Hematopoietic multipotent progenitor cell (in vitro differentiated cells): ENCODE results near the gene ANKRD13C. TPM values are rescaled to one million over a fixed set of nuclear protein-coding genes. Genes with fewer than 3 reads are reported as not detected.
"Not testable (repeated sequence)": the region's sequence is repeated elsewhere in the genome, so short reads cannot be mapped to it uniquely, and the experiment has no call there.

Experiments used
- DNase-seq, 3 donors: peaks; one replicate each; pipeline ENCODE4 v3.0.0-alpha.2; 2011 to 2015; ENCODE audit warnings: low read depth in 2 of 3, low spot score in 2 of 3
- total RNA-seq: library from RNA; depleted of rRNA; stranded (reverse); fragments of >200 nt; gene quantifications from one replicate; pipeline ENCODE4 v1.2.3, GENCODE V29; 2012

The ANKRD13C gene
- total RNA-seq, result 17.8 TPM

DNA sequence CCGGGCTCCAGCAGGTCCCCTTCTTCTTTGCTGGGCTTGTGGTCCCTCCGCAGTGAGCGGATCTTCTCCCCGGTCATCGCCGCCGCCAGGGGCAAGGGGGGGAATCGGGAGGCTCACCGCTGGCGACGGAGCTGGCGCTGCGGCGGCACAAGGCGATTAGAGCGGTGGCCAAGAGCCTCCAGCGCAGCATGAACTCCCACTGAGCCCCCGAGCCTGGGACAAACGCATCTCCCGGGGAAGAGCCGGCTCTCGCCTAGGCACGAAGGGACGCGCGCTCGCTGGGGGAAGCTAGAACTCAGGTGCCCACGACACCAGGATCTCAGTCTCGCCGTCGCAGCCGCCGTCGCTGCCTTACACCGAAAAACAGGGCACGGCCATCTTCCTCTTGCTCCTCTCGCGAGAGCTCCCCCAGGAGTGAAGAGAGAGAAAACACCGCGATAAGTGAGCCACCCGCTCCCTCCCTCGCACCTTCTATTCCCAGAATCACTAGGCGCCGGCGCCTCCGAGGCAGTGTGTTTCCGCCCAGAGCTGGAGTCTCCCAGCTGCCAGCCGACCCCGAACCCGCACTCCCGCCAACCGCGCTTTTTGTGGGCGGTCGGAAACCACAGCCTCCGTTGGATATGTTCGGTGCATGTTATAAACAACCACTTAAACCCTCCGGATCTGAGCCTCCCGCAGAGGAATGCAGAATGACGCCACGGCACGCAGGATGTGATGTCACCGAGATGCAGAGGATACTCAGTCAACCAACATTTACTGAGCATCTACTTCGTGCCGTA lies at the start of gene ANKRD13C:
Gene ANKRD13C (minus strand): TSS at position 391 of the 779 bp plus-strand sequence. CDS start 314 bp downstream, at position 77.
- DNase-seq, result peak; percentile 82 to 99 (median 97)

DNA sequence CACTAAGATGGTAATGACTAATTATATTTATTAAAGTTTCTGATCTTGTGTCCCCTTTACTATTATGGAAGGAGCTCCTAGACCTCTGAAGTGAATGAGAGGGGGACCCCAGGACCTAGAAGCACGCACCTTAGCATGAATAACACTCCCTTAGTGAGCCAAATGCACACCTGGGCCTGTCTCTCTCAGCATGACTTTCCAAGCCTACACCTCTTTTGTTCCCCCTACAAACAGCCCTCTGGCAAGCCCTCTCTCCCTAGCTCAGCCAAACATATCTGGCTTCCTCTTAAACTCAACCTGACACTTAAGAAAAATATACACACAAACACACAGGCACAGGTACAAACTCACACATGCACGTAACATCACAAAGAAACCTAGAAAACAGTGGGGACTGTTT lies 49.2 kb upstream of the ANKRD13C start:
- DNase-seq, result no peak

GRCh38 chr1:70401974-70402373 lies 47.5 kb upstream of the ANKRD13C start:
- no peak for DNase-seq

DNA sequence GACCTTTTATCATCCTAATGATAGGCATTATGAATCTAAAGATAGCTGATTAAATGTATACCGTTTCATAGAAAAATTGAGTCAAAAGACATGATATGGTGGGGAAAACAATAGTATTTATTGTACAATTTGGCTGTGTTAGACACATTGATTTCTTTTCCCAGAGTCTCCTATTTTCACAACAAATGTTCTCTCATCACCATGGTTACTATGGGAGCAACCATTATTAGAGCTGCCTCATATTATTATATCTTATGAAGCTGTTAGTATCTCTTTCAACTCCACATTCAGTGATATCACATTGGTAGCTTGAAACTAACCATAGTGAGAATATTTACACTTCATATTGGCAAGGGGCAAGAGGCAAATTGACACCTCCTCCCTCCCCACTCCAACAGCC lies 45.8 kb upstream of the ANKRD13C start:
- DNase-seq, result no peak

- DNase-seq, result no peak
Observed at GRCh38 chr1:70397013-70397412, 42.5 kb upstream of the ANKRD13C start.

- DNase-seq, result no peak
Observed at GRCh38 chr1:70396607-70397006, 42.1 kb upstream of the ANKRD13C start.

- no peak for DNase-seq
Observed at GRCh38 chr1:70392626-70393025, 38.1 kb upstream of the ANKRD13C start.

GRCh38 chr1:70387507-70387906 lies 33.0 kb upstream of the ANKRD13C start:
- DNase-seq, result no peak

DNA sequence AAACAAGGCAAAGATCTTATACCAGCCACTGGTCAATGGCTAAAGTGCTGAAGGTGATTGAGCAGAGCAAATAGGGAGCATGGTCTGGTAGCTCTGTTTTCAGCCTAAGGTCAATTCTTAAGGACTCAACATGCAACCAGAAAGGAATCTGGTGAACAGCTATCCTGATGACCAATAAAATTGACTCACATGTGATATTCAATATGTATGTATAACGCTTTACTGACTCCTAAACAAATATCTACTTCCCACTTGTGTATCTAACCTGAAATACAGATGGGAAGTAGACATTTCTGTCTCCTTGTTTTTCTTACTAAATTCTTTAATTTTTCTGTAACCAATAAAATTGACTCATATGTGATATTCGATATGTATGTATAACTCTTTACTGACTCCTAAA lies 31.6 kb upstream of the ANKRD13C start:
- no peak for DNase-seq

DNA sequence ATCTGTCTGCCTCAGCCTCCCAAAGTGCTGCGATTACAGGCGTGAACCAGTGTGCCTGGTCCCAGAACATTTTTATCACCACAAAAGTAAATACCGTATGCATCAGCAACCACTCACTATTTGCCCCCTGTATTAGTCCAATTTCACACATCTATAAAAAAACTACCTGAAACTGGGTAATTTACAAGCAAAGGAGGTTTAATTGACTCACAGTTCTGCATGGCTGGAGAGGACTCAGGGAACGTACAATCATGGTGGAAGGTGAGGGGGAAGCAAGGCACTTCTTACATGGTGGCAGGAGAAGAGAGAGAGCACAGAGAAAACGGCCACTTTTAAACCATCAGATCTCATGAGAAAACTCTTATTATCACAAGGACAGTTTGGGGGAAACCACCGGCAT lies 31.0 kb upstream of the ANKRD13C start:
- DNase-seq, result no peak

- DNase-seq, result no peak
Observed at GRCh38 chr1:70384542-70384941, 30.0 kb upstream of the ANKRD13C start.

GRCh38 chr1:70383483-70383882 lies 29.0 kb upstream of the ANKRD13C start:
- DNase-seq, result no peak

- no peak for DNase-seq
Observed at GRCh38 chr1:70382682-70383081, 28.2 kb upstream of the ANKRD13C start.

DNA sequence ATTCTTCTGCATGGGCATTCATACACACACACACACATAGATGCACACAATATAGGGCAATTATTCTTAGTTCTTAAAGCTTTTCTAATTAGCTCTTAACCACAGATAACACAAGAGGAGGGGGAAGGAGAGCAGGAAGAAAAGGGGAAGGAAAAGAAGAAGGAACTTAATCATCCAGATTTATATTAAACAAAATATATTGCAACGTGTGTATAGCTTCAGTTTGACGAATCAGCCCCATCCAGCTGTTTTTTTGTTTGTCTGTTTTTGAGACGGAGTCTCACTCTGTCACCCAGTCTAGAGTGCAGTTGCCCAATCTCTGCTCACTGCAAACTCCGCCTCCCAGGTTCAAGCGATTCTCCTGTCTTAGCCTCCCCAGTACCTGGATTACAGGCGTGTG lies 21.7 kb upstream of the ANKRD13C start:
- peak in 1 of 3 donors; percentile 33 for DNase-seq

DNA sequence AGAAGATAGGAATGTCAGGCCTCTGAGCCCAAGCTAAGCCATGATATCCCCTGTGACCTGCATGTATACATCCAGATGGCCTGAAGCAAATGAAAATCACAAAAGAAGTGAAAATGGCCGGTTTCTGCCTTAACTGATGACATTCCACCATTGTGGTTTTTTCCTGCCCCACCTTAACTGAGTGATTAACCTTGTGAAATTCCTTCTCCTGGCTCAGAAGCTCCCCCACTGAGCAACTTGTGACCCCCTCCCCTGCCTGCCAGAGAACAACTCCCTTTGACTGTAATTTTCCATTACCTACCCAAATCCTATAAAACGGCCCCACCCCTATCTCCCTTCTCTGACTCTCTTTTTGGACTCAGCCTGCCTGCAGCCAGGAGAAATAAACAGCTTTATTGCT lies 19.1 kb upstream of the ANKRD13C start:
- DNase-seq, result not testable (repeated sequence)

GRCh38 chr1:70372426-70372825 lies 17.9 kb upstream of the ANKRD13C start:
- no peak for DNase-seq

GRCh38 chr1:70371586-70371985 lies 17.1 kb upstream of the ANKRD13C start:
- not testable (repeated sequence) for DNase-seq

GRCh38 chr1:70367397-70367796 lies 12.9 kb upstream of the ANKRD13C start:
- DNase-seq, result not testable (repeated sequence)

GRCh38 chr1:70366997-70367396 lies 12.5 kb upstream of the ANKRD13C start:
- not testable (repeated sequence) for DNase-seq

DNA sequence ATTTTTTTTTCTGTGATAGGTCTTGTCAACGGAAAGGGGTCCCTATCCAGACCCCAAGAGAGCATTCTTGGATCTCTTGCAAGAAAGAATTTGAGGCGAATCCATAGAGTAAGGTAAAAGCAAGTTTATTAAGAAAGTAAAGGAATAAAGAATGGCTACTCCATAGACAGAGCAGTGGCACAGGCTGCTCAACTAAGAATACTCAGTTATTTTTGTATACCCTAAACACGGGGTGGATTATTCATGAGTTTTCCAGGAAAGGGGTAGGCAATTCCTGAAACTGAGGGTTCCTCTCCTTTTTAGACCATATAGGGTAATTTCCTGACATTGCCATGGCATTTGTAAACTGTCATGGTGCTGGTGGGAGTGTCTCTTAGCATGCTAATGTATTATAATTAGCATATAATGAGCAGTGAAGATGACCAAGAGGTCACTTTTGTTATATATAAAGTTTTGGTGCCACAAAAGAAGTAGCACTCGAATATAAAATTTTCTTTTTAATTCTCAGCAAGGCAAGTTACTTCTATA lies 12.0 kb upstream of the ANKRD13C start:
- not testable (repeated sequence) for DNase-seq

- no peak for DNase-seq
Observed at GRCh38 chr1:70364439-70364838, 9.9 kb upstream of the ANKRD13C start.

GRCh38 chr1:70361727-70362398 lies 7.3 kb upstream of the ANKRD13C start:
- DNase-seq, result no peak
